ENCODE measurements around the gene NUP160. TPM values are rescaled to one million over a fixed set of nuclear protein-coding genes. Genes with fewer than 3 reads are reported as not detected.
"Not testable (repeated sequence)": the region's sequence is repeated elsewhere in the genome, so short reads cannot be mapped to it uniquely, and the experiment has no call there.

Gene NUP160
- total RNA-seq, 1 donor from 2014 or later, result 71.8 TPM

GRCh38 chr11:47797633-47798032 lies 50.5 kb downstream of the NUP160 start:
- intact Hi-C loops (cut with micrococcal nuclease), result no loop called here

GRCh38 chr11:47791774-47792430 lies 56.2 kb downstream of the NUP160 start:
- intact Hi-C loops (cut with micrococcal nuclease), result no loop called here

GRCh38 chr11:47790017-47790416 lies 58.1 kb downstream of the NUP160 start:
- intact Hi-C loops (cut with micrococcal nuclease), result not testable (repeated sequence)

- intact Hi-C loops (cut with micrococcal nuclease), result no loop called here
These were observed 60.0 kb downstream of the NUP160 start for GRCh38 chr11:47788181-47788580.

- intact Hi-C loops (cut with micrococcal nuclease), result no loop called here
These were observed 61.8 kb downstream of the NUP160 start for GRCh38 chr11:47786373-47786772.

- intact Hi-C loops (cut with micrococcal nuclease), result no loop called here
These were observed 63.3 kb downstream of the NUP160 start for GRCh38 chr11:47784785-47785381.

GRCh38 chr11:47783087-47783610 lies 65.0 kb downstream of the NUP160 start:
- intact Hi-C loops (cut with micrococcal nuclease), result no loop called here

- intact Hi-C loops (cut with micrococcal nuclease), result no loop called here
These were observed 69.2 kb downstream of the NUP160 start for GRCh38 chr11:47778878-47779483.

- intact Hi-C loops (cut with micrococcal nuclease), result no loop called here
These were observed 72.8 kb downstream of the NUP160 start for GRCh38 chr11:47775240-47775869.

GRCh38 chr11:47773882-47774281 lies 74.3 kb downstream of the NUP160 start:
- intact Hi-C loops (cut with micrococcal nuclease), result no loop called here

- intact Hi-C loops (cut with micrococcal nuclease), result loop anchor here (5.0 kb wide), 1 partner anchor 922 kb away; the partner anchor contains the start of gene CKAP5
These were observed 78.6 kb downstream of the NUP160 start for GRCh38 chr11:47769556-47769955.

- intact Hi-C loops (cut with micrococcal nuclease), result loop anchor here (5.0 kb wide), 1 partner anchor 921 kb away; the partner anchor contains the start of gene CKAP5
These were observed 80.0 kb downstream of the NUP160 start for GRCh38 chr11:47768101-47768612.

- intact Hi-C loops (cut with micrococcal nuclease), result loop anchor here (1.0 to 5.0 kb wide), 12 partner anchors 51 to 919 kb away; partner anchors contain the start of genes AGBL2, ARFGAP2, CELF1 and CKAP5
These were observed 81.5 kb downstream of the NUP160 start for GRCh38 chr11:47766509-47767227.

GRCh38 chr11:47765086-47765485 lies 83.1 kb downstream of the NUP160 start:
- intact Hi-C loops (cut with micrococcal nuclease), result loop anchor here (5.0 kb wide), 1 partner anchor 918 kb away; the partner anchor contains the start of gene CKAP5

GRCh38 chr11:47759291-47759690 lies 88.9 kb downstream of the NUP160 start:
- intact Hi-C loops (cut with micrococcal nuclease), result not testable (repeated sequence)

GRCh38 chr11:47756208-47756607 lies 91.9 kb downstream of the NUP160 start:
- intact Hi-C loops (cut with micrococcal nuclease), result no loop called here

- intact Hi-C loops (cut with micrococcal nuclease), result no loop called here
These were observed 97.4 kb downstream of the NUP160 start for GRCh38 chr11:47750725-47751124.

GRCh38 chr11:47742494-47742893 lies 105.7 kb downstream of the NUP160 start:
- intact Hi-C loops (cut with micrococcal nuclease), result not testable (repeated sequence)

GRCh38 chr11:47737817-47738216 lies 110.3 kb downstream of the NUP160 start:
- intact Hi-C loops (cut with micrococcal nuclease), result not testable (repeated sequence)

- intact Hi-C loops (cut with micrococcal nuclease), result no loop called here
These were observed 115.9 kb downstream of the NUP160 start for GRCh38 chr11:47732271-47732670.

GRCh38 chr11:47731475-47731874 lies 116.7 kb downstream of the NUP160 start:
- intact Hi-C loops (cut with micrococcal nuclease), result no loop called here

Measured in T-helper 2 cell treated with Interferon-gamma antibody and Interleukin-4, amounts not matched to agents 100 ng/mL and 5 ng/mL, for 36 hours (primary cell).